ENCODE measurements around the gene METTL16. TPM values are rescaled to one million over a fixed set of nuclear protein-coding genes. Genes with fewer than 3 reads are reported as not detected.

METTL16 gene
- total RNA-seq, 1 experiment from 2014 or later, result 54.1 TPM

DNA sequence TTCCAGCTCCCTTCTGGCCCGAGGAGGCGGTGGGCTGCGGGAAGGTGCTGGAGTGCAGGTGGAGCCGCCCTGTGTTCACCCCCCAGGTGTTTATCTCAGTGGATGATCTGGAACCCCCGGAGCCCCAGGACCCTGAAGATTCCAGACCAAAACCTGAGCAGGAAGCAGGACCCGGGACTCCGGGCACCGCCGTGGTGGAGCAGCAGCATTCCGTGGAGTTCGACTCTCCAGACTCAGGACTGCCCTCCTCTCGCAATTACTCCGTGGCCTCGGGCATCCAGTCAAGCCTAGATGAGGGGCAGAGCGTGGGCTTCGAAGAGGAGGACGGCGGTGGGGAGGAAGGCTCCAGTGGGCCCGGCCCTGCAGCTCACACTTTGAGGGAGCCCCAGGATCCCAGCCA lies 136.3 kb downstream of the METTL16 start:
- no peak for TF ChIP-seq FOXK1 (CRISPR knock-in tag; IDR thresholded peaks at IDR 0.05)
- TF ChIP-seq, protein P1, sequence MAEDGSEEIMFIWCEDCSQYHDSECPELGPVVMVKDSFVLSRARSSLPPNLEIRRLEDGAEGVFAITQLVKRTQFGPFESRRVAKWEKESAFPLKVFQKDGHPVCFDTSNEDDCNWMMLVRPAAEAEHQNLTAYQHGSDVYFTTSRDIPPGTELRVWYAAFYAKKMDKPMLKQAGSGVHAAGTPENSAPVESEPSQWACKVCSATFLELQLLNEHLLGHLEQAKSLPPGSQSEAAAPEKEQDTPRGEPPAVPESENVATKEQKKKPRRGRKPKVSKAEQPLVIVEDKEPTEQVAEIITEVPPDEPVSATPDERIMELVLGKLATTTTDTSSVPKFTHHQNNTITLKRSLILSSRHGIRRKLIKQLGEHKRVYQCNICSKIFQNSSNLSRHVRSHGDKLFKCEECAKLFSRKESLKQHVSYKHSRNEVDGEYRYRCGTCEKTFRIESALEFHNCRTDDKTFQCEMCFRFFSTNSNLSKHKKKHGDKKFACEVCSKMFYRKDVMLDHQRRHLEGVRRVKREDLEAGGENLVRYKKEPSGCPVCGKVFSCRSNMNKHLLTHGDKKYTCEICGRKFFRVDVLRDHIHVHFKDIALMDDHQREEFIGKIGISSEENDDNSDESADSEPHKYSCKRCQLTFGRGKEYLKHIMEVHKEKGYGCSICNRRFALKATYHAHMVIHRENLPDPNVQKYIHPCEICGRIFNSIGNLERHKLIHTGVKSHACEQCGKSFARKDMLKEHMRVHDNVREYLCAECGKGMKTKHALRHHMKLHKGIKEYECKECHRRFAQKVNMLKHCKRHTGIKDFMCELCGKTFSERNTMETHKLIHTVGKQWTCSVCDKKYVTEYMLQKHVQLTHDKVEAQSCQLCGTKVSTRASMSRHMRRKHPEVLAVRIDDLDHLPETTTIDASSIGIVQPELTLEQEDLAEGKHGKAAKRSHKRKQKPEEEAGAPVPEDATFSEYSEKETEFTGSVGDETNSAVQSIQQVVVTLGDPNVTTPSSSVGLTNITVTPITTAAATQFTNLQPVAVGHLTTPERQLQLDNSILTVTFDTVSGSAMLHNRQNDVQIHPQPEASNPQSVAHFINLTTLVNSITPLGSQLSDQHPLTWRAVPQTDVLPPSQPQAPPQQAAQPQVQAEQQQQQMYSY (CRISPR knock-in tag; IDR thresholded peaks at IDR 0.05), result no peak
- TF ChIP-seq, protein P2, sequence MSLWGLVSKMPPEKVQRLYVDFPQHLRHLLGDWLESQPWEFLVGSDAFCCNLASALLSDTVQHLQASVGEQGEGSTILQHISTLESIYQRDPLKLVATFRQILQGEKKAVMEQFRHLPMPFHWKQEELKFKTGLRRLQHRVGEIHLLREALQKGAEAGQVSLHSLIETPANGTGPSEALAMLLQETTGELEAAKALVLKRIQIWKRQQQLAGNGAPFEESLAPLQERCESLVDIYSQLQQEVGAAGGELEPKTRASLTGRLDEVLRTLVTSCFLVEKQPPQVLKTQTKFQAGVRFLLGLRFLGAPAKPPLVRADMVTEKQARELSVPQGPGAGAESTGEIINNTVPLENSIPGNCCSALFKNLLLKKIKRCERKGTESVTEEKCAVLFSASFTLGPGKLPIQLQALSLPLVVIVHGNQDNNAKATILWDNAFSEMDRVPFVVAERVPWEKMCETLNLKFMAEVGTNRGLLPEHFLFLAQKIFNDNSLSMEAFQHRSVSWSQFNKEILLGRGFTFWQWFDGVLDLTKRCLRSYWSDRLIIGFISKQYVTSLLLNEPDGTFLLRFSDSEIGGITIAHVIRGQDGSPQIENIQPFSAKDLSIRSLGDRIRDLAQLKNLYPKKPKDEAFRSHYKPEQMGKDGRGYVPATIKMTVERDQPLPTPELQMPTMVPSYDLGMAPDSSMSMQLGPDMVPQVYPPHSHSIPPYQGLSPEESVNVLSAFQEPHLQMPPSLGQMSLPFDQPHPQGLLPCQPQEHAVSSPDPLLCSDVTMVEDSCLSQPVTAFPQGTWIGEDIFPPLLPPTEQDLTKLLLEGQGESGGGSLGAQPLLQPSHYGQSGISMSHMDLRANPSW (CRISPR knock-in tag; conservative IDR thresholded peaks at IDR 0.05; ENCODE audit: low read depth), result no peak
- no peak for TF ChIP-seq MXD4 (CRISPR knock-in tag; IDR thresholded peaks at IDR 0.05; ENCODE audit: borderline replicate concordance)
- no peak for TF ChIP-seq ZNF423 (CRISPR knock-in tag; IDR thresholded peaks at IDR 0.05)
- TF ChIP-seq, protein P3, sequence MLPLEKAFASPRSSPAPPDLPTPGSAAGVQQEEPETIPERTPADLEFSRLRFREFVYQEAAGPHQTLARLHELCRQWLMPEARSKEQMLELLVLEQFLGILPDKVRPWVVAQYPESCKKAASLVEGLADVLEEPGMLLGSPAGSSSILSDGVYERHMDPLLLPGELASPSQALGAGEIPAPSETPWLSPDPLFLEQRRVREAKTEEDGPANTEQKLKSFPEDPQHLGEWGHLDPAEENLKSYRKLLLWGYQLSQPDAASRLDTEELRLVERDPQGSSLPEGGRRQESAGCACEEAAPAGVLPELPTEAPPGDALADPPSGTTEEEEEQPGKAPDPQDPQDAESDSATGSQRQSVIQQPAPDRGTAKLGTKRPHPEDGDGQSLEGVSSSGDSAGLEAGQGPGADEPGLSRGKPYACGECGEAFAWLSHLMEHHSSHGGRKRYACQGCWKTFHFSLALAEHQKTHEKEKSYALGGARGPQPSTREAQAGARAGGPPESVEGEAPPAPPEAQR (CRISPR knock-in tag; IDR thresholded peaks at IDR 0.05), result no peak
- TF ChIP-seq ELF4 (CRISPR knock-in tag; IDR thresholded peaks at IDR 0.05; ENCODE audit: low read depth), result no peak
- TF ChIP-seq, protein P4, sequence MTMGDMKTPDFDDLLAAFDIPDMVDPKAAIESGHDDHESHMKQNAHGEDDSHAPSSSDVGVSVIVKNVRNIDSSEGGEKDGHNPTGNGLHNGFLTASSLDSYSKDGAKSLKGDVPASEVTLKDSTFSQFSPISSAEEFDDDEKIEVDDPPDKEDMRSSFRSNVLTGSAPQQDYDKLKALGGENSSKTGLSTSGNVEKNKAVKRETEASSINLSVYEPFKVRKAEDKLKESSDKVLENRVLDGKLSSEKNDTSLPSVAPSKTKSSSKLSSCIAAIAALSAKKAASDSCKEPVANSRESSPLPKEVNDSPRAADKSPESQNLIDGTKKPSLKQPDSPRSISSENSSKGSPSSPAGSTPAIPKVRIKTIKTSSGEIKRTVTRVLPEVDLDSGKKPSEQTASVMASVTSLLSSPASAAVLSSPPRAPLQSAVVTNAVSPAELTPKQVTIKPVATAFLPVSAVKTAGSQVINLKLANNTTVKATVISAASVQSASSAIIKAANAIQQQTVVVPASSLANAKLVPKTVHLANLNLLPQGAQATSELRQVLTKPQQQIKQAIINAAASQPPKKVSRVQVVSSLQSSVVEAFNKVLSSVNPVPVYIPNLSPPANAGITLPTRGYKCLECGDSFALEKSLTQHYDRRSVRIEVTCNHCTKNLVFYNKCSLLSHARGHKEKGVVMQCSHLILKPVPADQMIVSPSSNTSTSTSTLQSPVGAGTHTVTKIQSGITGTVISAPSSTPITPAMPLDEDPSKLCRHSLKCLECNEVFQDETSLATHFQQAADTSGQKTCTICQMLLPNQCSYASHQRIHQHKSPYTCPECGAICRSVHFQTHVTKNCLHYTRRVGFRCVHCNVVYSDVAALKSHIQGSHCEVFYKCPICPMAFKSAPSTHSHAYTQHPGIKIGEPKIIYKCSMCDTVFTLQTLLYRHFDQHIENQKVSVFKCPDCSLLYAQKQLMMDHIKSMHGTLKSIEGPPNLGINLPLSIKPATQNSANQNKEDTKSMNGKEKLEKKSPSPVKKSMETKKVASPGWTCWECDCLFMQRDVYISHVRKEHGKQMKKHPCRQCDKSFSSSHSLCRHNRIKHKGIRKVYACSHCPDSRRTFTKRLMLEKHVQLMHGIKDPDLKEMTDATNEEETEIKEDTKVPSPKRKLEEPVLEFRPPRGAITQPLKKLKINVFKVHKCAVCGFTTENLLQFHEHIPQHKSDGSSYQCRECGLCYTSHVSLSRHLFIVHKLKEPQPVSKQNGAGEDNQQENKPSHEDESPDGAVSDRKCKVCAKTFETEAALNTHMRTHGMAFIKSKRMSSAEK (CRISPR knock-in tag; IDR thresholded peaks at IDR 0.05; ENCODE audit: borderline replicate concordance), result no peak
- no peak for TF ChIP-seq GTF2I (CRISPR knock-in tag; conservative IDR thresholded peaks at IDR 0.05)
- TF ChIP-seq ATF1 (CRISPR knock-in tag; IDR thresholded peaks at IDR 0.05), result no peak
- no peak for TF ChIP-seq NFYB (CRISPR knock-in tag; conservative IDR thresholded peaks at IDR 0.05; ENCODE audit: low read depth)
- TF ChIP-seq TP53 (CRISPR knock-in tag; IDR thresholded peaks at IDR 0.05), result no peak
- TF ChIP-seq ETV6 (CRISPR knock-in tag; IDR thresholded peaks at IDR 0.05), result no peak
- TF ChIP-seq, protein P5, sequence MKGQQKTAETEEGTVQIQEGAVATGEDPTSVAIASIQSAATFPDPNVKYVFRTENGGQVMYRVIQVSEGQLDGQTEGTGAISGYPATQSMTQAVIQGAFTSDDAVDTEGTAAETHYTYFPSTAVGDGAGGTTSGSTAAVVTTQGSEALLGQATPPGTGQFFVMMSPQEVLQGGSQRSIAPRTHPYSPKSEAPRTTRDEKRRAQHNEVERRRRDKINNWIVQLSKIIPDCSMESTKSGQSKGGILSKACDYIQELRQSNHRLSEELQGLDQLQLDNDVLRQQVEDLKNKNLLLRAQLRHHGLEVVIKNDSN (CRISPR knock-in tag; IDR thresholded peaks at IDR 0.05), result no peak
- no peak for TF ChIP-seq TCF7 (CRISPR knock-in tag; IDR thresholded peaks at IDR 0.05; ENCODE audit: low read depth)
- no peak for TF ChIP-seq JUN (CRISPR knock-in tag; IDR thresholded peaks at IDR 0.05)
- no peak for TF ChIP-seq GRHL2 (CRISPR knock-in tag; IDR thresholded peaks at IDR 0.05; ENCODE audit: insufficient replicate concordance, severe bottlenecking)
- no peak for TF ChIP-seq ZNF396 (CRISPR knock-in tag; IDR thresholded peaks at IDR 0.05; ENCODE audit: borderline replicate concordance)
- ChIA-PET CTCF (interaction anchor here (1.2 kb wide), 1 partner anchor 23 kb away, joined by 3 read pairs; no protein-coding TSS in a partner anchor), POLR2A (no interaction called here)
- H3K4me3 Mint-ChIP-seq, result no peak overlapping the region
- H3K27ac Mint-ChIP-seq, result no peak overlapping the region
- H3K9me3 Mint-ChIP-seq, result no peaks in the 10 kb centered on the region
- DNase-seq (ENCODE audit: low spot score) (no peak), ATAC-seq (no peak)
- peaks cover under 1% of the 10 kb centered on the region for H3K4me1 Mint-ChIP-seq
- H3K36me3 Mint-ChIP-seq, result peaks cover 9% of the 10 kb centered on the region; the same call in 1 of the 2 replicates
- no peaks in the 10 kb centered on the region for H3K27me3 Mint-ChIP-seq (ENCODE audit: low read depth)
